HG03521 (cell line): Measurements from ENCODE around the gene DNM3.

Experiments used
- ATAC-seq: cut with Tn5 transposase; IDR thresholded peaks from one replicate; pipeline ENCODE4 v1.9.1; 2021; ENCODE audit warnings: mild to moderate bottlenecking, moderate library complexity; ENCODE audit not compliant: unreplicated experiment

DNM3 gene

GRCh38 chr1:171868217-171868803, 27.0 kb downstream of the DNM3 start:
- ATAC-seq: no peak

GRCh38 chr1:171869097-171869496, 27.8 kb downstream of the DNM3 start:
- ATAC-seq: no peak

GRCh38 chr1:171871848-171872247, 30.6 kb downstream of the DNM3 start:
- no peak for ATAC-seq

GRCh38 chr1:171872430-171872829, 31.1 kb downstream of the DNM3 start:
- no peak for ATAC-seq

GRCh38 chr1:171873664-171874063, 32.4 kb downstream of the DNM3 start:
- ATAC-seq: no peak

GRCh38 chr1:171877701-171878100, 36.4 kb downstream of the DNM3 start:
- no peak for ATAC-seq

- no peak for ATAC-seq
Observed at GRCh38 chr1:171879556-171879955, 38.3 kb downstream of the DNM3 start.

GRCh38 chr1:171881442-171881841, 40.1 kb downstream of the DNM3 start:
- ATAC-seq: no peak

- no peak for ATAC-seq
Observed at GRCh38 chr1:171883849-171884248, 42.6 kb downstream of the DNM3 start.

GRCh38 chr1:171884475-171884874, 43.2 kb downstream of the DNM3 start:
- ATAC-seq: no peak

- no peak for ATAC-seq
Observed at GRCh38 chr1:171890131-171890530, 48.8 kb downstream of the DNM3 start.

GRCh38 chr1:171896936-171897703, 55.8 kb downstream of the DNM3 start:
- no peak for ATAC-seq

GRCh38 chr1:171898941-171899340, 57.6 kb downstream of the DNM3 start:
- ATAC-seq: no peak

GRCh38 chr1:171899838-171900237, 58.5 kb downstream of the DNM3 start:
- no peak for ATAC-seq

- no peak for ATAC-seq
Observed at GRCh38 chr1:171901245-171901644, 59.9 kb downstream of the DNM3 start.

- ATAC-seq: no peak
Observed at GRCh38 chr1:171902527-171902926, 61.2 kb downstream of the DNM3 start.

GRCh38 chr1:171904778-171905450, 63.6 kb downstream of the DNM3 start:
- no peak for ATAC-seq

GRCh38 chr1:171909711-171910110, 68.4 kb downstream of the DNM3 start:
- no peak for ATAC-seq

GRCh38 chr1:171910786-171911185, 69.5 kb downstream of the DNM3 start:
- no peak for ATAC-seq

- ATAC-seq: no peak
Observed at GRCh38 chr1:171911506-171911905, 70.2 kb downstream of the DNM3 start.

GRCh38 chr1:171912509-171913175, 71.3 kb downstream of the DNM3 start:
- ATAC-seq: no peak

GRCh38 chr1:171913385-171913784, 72.1 kb downstream of the DNM3 start:
- no peak for ATAC-seq
